Suppressor macrophage (primary cell): Measurements from ENCODE around the gene PXDC1.
"Not testable (repeated sequence)": the region's sequence is repeated elsewhere in the genome, so short reads cannot be mapped to it uniquely, and the experiment has no call there.

Source experiments
- DNase-seq, 4 experiments: peaks; one replicate each; pipeline ENCODE4 v3.0.0-alpha.2; 2020 to 2022

Gene PXDC1

DNA sequence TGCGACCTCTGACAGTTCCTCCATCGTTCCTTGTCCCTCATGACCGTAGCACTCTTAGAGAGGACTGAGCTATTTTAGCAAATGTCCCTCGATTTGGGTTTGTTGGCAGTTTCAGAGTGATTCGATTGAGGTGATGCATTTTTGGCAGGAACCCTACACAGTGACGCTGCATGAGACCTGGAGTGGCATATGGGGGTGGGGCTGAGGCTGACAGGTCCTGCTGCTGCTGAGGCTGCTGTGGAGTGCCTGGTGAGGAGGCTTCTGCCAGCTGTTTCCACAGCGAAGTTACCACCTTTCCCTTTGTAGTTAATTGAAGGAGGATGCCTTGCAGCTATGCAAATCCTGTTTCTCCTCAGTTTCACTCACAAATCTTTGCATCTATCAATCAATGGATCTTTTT lies 19.8 kb downstream of the PXDC1 start:
- DNase-seq: no peak

DNA sequence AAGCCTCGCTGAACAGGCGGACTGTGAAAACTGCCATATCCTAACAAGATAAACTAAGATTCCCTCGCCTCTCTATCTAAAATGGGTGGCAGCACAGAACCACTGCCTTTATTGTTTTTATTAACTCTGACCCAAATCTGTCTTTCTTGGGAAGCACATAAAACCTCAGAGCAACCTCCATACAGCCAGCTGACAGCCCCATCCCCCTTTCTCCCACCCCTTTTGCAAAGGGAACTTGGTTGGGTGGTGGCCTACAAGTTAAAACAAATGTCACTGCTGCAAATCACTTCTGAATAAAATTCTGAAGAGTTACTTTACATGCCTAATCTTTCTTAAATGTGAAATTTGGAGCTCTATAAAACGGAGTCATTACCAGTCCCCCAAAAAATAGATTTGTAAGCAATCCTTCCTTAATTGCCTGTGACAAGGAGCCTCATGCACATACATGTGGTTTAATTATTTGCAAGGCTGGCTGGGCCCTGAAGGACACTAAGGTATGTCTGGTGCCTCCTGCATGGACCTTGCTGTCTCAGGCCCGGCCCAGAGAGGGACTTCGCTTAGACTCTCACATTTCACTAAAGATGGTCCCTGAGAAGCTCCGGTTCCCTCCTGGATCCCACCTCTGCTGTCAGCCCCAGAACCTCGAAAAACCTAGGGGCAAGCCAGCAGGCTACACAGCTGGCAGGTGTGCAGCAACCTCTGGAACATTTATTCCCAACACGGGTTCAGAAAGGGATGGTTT lies 21.7 kb downstream of the PXDC1 start:
- no peak for DNase-seq

DNA sequence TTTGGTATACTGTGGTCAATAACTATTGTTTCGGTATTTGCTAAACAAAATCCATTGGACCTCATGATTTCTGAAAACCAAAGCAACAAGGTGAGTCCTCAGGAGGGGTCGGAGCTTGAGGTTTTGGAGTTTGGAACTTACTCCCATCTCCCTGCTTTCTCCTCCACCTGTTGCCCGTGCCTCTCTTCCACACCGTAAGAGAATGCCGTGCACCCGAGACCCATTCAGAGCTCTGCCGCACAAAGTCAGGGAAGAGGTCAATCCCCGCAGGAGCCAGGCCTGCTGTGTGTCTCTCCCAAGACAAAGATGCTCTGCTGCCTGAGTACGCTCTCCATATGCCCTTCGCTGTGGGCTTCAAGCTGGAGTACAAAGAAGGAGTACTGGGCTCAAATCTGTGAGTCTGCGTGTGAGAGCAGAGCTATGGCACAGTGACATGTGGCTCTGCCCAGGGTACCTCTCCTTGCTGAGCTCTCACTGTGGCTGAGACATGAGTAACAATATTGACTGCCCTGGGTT lies 23.9 kb downstream of the PXDC1 start:
- DNase-seq: no peak

DNA sequence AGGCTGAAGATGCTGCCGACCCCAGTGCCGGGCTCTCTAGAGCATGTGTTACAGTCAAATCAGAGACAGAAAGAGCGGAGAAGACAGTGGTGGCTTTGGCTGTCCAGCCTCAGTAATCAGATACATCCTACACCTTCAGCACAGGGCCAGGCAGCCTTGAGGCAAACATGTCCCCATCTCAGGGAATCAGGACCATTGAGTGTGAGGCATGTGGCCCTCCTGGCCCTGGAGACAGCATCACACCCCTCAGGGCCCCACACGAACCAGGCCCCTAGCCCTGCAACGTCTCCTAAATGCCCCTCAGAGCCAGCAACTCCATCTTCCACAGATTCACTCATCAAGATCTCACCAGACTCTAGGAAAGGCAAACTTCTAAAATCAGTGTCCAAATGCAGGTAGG lies 24.5 kb downstream of the PXDC1 start:
- no peak for DNase-seq

DNA sequence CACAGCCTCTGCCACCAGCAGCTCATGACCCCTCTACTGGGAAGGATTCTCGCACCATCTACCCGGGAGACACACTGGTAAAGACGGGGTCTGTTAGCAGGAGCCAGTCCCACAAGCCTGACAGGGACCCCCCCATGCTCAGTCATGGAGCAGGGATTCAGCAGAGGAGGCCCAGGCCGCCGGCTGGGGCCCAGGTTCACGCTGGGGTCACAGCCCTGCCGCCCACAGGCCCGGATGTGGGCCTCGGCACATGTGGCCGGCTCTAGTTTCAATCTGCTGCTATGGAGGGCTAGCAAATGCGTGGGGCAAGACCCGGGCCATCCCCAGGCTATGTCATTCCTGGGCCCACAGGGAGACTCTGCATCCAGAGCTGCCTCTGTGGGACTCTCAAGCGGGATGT lies 25.1 kb downstream of the PXDC1 start:
- DNase-seq: no peak

DNA sequence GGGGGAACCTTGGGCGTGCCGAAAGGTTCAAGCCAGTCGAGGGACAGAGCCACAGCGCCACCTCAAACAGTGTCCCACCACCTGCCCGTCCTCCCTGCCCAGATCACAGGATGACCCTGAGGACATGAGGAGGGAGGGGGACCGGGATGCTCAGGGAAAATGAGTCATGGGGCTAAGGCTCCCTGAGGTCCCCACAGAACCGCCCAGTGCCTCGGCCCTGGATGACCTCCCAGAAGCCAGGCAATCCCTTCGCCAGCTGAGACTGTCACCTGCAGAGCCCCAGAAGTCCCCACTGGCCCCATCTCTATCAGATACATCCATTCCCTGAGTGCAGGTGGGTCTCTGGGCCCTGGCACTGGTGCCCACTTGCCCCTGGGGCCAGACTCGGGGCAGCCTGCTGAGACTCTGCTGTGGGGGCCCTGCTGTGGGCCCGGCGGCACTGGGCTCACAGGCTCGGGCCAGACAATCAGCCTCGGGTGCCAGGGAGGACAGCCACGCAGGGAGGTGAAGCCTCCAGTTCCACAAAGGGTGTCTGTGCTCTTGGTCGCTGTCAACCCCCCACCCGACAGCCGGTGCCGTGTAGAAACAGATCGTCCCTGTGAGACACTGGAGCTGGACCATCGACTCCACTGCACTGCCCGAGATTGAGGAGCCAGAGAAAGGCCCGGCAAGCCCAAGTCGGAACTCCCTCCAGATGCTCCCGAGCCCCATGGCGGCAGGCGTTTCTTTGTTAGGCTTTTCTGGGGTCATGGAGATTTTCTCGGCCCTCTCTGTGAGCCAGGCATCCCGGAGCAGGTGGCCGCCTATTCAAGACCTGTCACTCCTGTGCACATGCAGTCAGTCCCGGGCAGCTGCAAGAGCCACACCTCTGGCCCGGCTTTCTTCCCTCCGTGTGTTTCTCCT lies 26.1 kb downstream of the PXDC1 start:
- no peak for DNase-seq

DNA sequence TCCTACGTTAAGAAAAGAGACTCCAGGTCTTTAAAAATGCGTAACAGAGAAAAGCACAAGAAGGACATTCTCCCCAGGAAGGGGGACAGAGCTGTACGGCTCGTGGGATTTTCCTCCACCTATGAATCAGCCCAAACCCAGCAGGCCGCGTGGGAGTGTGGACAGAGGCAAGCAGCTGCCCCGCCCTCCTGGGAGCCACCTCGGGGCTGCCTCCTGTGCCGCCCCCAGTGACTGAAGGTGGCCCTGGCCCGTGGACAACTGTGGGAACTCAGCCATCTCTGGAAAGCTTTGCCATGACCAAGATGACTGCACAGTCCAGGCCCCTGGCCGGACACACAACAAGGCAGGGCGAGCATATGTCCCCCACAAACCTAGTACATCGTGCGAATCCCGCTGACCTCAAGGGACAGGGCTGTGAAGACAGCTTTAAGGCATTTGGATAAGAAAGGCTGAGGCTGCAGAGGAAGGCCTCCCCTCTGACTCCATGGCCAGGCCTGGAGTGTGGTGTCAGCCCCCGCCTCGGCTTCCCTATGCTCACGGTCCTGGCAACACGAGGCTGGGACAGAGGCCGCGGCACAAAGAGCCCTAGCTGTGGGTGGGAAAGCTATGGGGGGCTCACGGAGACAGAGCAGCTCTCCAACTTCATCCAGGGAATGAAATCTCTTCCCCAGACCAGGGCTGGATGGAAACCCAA lies 26.9 kb downstream of the PXDC1 start:
- no peak for DNase-seq

DNA sequence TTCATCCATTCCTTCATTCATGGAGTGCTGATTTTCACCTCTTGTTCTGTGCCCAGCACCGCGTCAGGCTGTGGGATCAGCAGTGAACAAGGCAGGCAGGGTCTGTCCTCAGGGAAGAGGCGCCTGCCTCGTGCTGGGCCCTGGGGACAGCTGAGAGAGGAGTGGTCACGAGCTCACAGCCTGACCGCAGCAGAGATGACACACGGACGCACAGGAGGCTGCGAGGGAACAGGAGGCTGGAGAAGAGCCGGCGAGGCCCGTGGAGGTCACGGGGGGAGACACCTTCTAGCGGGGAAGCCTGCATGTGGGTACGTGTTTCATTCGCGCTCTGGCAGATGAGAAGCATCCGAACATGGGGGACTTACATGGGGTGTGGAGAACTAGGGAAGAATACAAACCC lies 27.5 kb downstream of the PXDC1 start:
- no peak for DNase-seq

DNA sequence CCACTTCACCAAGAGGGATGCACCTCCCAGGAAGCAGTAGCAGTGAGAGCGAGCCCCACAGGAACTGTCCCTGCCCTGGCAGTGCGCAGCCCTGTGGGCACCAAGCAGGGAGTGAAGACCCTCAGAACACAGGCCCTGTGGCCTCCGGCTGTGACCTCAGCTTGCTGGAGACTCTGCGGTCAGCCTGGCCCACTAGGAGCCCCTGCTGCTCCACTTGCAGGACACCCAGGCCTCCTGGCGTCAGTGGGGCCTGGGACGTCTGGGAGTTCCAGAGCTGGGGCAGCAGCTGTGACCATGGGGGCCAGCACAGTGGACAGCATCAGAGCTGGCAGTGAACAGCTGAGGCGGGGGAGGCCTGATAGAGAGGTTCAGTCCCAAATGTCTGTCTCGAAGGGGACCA lies 28.3 kb downstream of the PXDC1 start:
- DNase-seq: no peak

DNA sequence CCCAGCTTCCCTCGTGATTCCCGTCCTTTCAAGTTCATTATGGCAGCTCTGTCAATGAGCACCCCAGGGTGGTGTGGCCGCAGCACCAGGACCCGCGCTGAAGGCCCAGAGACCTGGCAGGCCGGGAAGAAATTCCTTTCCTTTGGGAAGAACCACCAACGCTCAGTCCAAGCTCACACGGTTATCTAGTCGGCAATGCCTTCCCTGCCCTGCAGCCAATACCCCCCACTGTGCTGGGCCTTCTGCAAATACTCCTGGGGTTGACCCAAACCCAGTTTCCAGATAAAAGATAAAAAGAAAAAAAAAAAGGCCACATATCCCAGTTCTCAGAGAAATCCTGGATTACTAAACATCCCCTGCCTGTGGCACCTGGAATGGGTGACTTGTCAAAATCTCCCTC lies 28.7 kb downstream of the PXDC1 start:
- no peak for DNase-seq

DNA sequence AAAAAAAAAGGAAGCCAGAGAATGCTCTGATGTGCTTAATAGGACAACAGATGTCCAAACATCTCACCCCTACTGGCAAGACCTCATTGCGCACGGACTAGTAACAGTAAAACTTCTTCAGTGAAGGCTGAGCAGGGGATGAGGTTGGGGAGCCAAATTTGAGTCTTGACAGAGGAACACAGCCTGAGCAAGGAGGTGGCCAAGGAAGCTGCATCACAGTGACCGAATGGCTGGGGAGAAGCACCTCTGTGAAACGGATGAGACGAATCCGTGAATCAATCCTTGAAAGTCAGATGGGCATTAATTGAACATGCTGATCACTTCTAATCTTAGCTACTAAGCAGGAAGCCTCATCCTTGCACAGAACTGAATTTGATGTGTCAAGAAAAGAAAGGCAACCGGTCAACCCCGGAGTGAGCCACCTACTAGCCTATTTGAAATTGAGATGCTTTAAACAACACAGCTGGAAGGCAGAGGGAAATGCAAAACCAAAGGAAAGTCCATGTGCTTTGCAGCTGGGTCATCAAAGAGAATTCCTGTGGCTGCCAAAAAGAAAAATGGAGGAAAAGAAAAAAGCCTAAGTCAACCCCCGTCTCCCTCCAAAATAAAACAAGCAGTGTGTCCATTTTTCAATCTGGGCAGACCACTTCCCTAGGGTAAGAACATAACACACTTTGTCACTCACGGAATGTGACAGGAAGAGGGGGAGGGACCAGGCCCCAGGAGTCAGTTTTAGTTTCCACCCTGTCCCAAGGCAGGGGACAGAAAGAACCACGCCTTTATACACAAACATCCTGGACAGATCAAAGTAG lies 29.5 kb downstream of the PXDC1 start:
- DNase-seq: no peak

DNA sequence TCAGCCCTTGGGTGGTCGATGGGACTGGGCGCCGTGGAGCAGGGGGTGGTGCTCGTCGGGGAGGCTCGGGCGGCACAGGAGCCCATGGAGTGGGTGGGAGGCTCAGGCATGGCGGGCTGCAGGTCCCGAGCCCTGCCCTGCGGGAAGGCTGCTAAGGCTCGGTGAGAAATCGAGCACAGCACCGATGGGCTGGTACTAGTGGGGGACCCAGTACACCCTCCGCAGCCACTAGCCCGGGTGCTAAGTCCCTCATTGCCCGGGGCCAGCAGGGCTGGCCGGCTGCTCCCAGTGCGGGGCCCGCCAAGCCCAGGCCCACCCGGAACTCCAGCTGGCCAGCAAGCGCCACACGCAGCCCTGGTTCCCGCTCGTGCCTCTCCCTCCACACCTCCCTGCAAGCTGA lies 30.7 kb downstream of the PXDC1 start:
- not testable (repeated sequence) for DNase-seq

DNA sequence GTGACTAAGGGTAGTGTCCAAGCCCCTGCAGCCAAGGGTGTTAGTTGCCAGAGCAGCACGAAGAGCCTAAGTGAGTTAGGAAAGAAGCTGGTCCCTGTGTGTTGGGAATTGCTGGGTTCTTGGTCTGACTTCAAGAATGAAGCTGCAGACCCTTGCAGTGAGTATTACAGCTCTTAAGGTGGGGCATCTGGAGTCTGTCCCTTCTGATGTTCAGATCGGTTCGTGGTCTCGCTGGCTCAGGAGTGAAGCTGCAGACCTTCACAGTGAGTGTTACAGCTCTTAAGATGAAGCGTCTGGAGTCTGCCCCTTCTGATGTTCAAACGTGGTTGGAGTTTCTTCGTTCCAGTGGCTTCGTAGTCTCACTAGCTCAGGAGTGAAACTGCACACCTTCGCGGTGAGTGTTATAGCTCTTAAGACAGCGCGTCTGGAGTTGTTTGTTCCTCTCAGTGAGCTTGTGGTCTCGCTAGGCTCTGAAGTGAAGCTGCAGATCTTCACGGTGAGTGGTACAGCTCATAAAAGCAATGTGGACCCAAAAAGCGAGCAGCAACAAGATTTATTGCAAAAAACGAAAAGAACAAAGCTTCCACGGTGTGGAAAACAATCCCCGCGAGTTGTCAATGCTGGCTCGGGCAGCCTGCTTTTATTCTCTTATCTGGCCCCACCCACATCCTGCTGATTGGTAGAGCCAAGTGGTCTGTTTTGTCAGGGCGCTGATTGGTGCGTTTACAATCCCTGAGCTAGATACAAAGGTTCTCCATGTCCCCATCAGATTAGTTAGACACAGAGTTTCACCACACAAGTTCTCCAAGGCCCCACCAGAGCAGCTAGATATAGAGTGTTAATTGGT lies 31.8 kb downstream of the PXDC1 start:
- no peak for DNase-seq

DNA sequence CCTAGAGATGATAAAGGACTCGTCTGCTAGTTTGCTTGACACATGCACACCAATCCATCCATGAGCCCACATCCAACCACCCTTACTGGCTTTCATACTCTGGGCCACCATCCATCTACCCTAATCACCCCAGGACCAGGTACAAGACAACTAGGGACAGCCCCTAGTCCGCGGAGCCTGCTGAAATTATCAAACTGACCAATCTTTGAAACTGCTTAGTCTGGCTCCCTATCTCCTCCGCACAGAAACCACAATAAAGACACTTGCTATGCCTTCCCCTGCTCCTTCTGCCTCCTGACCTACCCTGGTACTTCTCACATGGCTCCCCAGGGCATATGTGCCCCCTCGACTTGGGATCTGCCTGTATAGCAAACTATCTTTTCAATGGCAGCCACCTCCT lies 33.1 kb downstream of the PXDC1 start:
- no peak for DNase-seq

DNA sequence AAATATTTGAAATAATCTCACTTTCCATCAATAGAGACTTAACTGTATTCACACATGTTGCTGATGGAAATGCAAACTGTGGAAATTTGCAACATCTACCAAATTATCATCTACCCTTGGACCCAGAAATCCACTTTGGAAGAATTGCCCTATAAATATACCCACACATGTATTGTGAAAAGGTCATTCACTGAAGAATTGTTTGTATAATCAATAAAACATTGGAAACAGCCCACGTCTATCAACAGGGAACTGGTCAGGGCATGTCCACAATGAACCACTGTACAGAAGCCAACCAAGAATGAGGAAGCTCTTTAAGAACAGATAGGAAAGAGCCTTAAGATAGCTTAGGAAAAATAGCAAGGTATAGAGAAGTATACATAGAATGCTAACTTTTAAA lies 36.2 kb downstream of the PXDC1 start:
- peak in 2 of 4 experiments; percentile 14 to 19 for DNase-seq

DNA sequence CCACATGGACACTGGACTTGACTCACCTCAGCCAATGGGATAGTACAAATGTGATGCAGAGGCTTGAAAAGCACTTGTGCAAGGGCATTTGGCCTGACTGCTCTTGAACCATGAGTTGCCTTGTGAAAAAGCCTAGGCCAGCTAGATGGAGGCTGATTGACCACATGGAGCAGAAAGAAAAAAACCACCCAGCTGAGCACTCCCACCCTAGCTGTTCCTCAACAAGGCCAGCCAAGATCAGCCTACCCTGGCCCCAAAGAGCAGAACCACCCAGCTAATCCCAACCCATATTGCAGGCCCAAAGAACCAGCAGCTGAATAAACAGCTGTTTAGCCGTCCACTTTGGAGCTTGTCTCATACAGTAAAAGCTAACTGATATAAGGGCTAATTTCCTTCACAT lies 36.7 kb downstream of the PXDC1 start:
- no peak for DNase-seq

DNA sequence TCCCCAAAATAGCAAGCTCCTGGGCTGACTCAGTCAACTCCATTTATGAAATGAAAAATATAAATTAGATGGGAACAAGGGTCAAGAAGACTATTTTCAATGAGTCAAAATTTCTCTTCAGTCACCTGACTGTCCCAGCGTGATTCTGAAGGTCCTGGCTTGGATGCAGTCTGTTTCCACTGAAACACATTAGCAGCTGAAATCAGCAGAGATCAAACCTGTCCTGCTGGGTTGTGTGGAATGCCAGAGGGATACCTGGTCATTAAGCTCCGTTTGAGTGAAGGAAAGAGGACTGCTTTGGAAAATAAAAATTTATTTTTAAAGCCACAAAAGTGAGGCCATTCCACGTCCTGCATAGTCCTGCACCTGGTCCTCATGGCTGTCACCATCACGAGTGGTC lies 37.4 kb downstream of the PXDC1 start:
- no peak for DNase-seq

DNA sequence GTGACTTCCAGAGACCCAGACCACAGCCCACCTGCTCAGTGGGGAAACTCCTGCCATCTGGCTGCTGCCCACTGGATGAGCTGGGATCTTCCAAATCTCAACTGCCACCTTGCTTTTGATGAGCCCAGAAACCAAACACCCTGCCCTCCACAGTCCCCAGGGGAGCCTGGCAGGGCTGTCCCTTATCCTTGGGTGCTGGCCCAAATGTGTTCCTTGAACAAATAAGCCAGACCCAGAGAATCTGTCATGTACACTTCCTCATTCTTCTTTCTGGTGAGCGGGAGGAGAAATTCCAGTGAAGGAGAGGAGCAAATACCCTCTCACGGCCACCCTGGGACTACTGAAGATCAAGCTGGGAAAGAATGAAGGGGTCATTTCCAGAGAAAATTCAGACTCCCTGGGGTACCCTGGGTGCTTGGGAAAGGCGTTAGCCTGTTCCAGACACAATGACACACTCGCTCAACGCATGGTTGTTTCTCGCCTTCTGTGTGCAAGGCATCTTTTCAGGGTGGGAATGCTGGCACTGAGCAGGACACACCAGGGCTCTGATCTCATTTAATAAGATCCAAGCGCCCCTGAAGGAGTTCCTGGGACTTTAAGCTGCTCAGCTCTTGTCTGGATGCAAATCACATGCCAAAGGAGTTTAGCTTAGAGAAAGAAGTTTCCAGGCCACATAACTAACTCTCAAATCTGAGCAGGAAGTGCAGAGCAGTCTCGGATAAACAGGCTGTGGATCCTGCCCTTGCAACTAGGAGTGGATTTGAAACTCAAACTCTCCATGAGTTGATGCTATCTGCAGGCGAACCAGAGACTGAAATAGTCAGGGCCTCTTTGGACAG lies 38.5 kb downstream of the PXDC1 start:
- DNase-seq: no peak

DNA sequence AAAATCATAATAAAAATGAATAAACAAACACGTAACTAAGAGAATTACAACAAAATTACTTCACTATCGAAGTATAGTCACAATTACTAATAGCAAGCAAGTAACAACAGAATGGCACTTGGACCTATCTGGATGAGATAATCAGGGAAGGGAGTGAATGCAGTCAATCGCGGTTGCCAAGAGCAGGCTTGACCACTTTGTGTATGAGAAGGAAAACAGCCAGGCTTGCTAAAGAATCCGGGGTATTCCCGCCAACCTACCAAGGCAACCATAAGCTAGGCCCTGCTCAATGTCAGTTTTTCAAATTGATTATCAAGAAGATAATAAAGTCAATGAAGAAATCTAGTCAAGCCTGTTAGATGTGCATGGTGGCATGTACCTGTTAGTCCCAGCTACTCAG lies 39.7 kb downstream of the PXDC1 start:
- DNase-seq: no peak

DNA sequence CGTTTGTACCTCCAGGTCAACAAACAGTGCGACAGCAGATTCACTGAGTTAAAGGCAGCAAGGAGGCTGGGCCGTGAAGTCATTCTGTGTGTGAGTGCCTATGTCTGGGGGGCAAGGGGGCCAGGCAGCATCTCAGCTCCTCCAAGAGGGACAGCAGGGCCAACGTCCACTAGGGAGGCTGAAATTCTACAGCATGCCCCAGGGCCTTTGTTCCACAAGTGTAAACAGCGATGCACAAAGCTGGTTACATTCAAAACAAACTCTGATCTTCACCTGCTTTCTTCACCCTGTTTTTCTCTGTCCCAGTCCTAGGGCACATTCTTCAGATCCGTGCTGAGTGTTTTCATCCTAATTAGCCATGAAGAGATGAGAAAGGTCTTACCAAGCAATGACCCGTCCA lies 41.1 kb downstream of the PXDC1 start:
- no peak for DNase-seq
